LoVo (cell line): ENCODE measurements around the gene ZNF367.
A peak's percentile ranks its signal among the peaks of the same experiment; 100 is the strongest.

Experiments used
- DNase-seq: peaks from one replicate; pipeline ENCODE4 v3.0.0-alpha.2; 2016; ENCODE audit warnings: low spot score

Gene ZNF367

GRCh38 chr9:96436456-96437126 is 18.4 kb upstream of the ZNF367 start:
- DNase-seq = no peak

- DNase-seq = no peak
Observed at GRCh38 chr9:96436063-96436455, 17.9 kb upstream of the ZNF367 start.

DNA sequence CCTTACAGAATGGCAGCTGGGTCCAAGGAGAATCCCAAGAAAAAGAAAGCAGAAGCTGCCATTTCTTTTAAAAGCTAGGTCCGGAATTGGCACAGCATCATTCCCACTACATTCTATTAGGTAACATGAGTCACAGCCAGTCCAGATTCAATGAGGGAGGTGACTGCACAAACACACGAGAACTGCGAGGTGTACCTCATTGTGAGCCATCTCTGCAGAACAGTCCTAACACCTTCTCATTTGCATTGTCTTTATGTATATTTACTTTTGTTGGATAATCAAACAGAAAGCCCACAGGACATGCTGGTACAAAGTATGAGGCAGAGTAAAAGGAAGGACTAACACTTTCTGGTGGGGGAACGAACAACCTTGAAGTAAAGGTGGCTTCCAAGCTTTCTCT is 17.2 kb upstream of the ZNF367 start:
- DNase-seq = no peak

GRCh38 chr9:96430377-96430776 is 12.2 kb upstream of the ZNF367 start:
- no peak for DNase-seq

GRCh38 chr9:96429732-96430131 is 11.6 kb upstream of the ZNF367 start:
- no peak for DNase-seq

GRCh38 chr9:96425500-96426169 is 7.5 kb upstream of the ZNF367 start:
- DNase-seq = no peak

DNA sequence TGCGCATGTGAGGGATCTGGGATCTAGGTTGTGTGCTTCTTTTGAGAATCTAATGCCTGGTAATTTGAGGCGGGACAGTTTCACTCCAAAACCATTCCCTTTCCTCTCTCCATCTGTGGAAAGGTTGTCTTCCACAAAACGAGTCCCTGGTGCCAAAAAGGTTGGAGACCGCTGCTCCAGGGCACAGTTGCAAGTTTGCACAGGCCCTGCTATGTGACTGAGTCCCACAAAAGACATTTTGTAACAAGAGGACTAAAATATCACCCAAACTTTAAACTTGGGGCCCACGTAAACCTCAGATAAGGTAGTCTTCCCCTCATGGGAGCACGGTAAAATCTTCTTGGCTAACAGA is 5.8 kb upstream of the ZNF367 start:
- no peak for DNase-seq

DNA sequence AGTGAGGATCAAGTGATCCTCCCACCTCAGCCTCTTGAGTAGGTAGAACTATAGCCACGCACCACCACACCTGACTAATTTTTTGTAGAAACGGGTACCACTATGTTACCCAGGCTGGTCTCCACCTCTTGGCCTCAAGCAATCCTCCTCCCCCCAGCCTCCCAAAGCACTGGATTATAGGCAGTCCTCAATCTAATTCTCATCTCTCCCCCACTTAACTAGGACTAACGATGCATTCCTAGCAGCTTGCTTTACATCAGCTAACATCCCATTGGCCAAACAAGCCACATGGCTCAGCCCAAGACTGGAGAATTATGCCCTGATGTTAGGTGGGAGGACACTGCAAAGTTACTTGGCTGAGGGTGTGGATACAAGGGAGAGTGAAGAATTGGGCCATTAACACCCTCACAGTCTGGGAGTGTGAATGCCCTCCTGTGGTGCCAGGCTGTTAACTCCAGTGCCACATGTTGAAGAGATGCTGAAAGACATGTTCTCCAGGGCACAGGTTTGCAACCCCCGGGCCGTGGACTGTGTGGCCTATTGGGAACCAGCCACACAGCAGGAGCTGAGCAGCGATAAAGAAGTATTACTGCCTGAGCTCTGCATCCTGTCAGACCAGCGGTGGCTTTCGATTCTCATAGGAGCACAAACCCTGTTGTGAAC is 5.3 kb upstream of the ZNF367 start:
- no peak for DNase-seq

GRCh38 chr9:96420468-96421219 is 2.5 kb upstream of the ZNF367 start:
- peak; percentile 87 for DNase-seq

DNA sequence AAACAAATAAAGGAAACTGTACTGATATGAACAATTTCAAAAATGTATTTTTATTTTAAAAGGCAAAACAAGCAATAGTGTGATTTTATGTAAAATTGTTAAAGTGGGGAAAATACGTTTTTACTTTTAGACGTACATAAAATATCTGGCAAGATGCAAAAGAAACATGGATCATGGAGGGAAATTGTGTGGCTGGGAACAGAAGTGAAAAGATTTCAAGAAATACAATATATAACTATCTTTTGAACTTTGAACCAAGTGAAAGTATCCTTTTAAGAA is 1.5 kb upstream of the ZNF367 start:
- DNase-seq = no peak

GRCh38 chr9:96418920-96419690 is 935 bp upstream of the ZNF367 start:
- DNase-seq = peak; percentile 56

DNA sequence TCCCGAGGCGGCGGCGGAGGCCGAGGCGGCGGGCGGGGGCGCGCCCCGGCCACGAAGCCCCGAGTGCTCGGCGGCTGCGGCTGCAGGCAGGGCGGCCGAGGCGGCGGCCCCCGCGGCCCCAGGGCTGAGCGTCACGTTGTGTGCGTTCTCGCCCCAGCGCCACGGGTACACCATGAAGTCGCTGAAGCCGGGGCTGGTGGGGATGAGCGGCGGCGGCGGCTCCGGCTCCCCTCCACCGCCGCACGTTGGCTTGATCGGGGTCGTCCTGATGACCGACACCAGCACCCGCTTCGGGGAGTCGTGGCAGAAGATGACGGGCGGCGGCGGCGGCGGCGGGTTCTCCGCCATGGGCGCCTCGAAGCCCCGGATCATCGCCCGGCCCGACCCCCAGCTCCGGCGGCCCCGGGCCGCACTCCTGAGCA is 498 bp downstream of the ZNF367 start:
- DNase-seq = no peak

GRCh38 chr9:96417051-96417586 is 1.1 kb downstream of the ZNF367 start:
- DNase-seq = peak; percentile 83

DNA sequence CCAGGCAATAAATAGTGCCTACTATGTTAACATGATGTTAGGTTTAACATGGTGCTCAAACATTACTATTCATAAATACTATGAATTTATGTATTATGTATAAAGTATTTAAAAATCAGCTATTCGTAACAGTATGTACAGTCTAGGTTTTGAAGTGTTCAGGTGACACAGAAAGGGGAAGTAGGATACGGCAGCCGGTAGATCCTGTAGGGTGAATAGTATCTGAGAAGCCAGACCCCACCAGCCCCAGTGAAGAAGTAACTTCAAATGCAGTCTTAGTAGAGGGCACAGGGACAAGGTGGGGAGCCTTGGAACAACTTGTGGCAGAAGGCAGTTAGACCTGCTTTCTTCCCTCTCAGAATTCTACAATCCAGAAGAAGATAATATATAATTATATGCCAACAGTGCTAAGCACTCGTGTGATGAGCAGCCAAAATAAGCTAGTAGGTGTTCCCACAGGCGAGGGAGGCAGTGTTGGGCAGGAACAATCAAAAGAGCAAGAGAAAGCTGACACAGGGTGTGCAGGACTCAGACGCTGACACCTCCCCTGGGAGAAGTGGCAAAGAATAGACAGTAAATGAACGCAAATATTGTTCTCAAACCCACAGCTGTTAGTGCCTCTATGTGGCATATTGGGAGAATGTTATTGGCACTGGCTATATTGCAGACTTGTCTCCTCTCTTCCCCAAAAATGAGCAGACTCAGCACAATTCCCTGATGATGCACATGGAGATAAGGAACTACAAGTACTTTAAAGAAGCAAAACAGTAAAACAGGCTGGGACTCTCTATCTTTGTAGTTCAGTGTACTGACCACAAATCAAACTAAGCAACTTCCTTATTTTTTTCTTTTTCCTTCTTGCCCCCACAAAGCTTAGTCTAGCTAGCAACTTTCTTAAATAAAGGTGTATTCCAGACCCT is 4.6 kb downstream of the ZNF367 start:
- no peak for DNase-seq

DNA sequence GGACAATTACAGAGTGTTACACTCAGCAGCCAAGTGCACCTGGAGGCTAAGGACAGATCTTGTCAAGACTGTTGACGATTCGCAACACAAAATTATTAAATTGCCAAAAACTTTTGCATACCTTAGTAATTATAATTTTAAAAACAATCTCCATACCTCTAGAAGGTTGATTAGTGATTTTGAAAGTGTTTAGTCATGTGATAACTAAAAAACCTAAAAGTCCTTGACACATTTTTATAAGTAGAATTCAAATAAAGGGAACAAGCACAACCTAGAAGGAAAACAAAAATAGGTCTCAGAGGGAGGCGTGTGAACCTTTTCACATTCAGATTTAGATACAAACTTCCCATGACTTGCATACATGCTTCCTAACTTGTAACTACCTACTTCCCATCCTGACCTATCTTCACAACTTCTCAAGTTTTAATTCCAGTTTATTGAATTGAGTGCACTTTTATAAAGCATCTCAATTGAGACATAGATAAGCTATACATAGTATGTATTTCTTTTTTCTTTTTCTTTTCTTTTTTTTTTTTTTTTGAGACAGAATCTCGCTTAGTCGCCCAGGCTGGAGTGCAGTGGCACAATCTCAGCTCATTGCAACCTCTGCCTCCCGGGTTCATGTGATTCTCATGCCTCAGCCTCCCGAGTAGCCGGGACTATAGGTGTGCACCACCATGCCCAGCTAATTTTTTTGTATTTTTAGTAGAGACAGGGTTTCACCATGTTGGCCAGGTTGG is 5.8 kb downstream of the ZNF367 start:
- no peak for DNase-seq

DNA sequence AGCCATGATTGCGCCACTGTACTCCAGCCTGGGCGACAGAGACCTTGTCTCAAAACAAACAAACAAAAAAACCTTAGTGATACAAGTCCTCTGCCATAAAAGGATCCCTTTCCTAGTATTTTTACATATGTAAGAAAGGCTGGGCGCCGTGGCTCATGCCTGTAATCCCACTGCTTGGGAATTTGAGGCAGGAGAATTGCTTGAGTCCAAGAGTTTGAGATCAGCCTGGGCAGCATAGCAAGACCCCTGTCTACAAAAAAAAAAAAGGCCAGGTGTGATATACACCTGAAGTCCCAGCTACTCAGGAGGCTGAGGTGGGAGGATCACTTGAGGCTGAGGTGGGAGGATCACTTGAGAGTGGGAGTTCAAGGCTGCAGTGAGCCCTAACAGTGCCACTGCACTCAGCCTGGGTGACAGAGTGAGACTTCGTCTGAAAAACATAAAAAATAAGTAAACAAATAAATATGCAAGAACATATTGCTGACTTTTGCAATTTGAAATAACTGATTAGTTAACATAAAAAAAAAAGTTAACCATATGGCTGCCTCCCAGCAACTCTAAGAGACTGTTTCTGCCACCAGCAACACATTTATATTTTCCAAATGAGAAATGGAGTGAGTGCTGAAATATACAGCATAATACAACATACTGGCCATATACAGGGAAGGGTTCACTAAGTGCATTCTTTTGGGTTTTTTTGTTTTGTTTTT is 6.9 kb downstream of the ZNF367 start:
- no peak for DNase-seq

DNA sequence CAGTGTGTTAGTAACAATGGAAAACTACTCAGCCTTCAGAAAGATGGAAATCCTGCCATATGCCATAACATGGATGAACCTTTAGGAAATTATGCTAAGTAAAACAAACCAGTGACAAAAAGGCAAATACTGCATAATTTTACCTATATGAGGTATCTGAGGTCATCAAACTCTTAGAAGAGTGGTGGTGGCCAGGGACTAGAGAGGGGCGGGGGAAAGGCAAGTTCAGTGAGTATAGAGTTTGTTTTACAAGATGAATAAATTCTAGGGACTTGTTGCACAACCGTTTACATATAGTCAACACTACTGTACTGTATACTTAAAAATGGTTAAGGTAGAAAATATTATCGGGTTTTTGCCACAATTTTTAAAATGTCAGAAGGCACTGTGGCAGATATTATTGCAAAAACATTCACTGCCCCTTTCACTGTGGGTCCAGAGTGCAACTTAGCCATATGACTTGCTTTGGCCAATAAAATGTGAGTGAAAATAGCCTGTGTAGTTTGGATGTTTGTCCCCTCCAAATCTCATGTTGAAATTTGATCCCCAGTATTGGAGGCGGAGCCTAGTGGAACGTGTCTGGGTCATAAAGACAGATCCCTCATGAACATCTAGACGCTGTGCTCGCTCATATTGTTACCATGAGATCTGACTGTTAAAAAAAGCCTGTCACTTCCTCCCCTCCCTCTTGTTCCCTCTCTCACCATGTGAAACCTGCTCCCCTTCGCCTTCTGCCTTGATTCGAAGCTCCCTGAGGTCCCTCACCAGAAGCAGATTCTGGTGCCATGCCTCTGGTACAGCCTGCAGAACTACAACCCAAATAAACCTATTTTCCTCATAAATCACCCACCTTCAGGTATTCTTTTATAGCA is 9.5 kb downstream of the ZNF367 start:
- no peak for DNase-seq

DNA sequence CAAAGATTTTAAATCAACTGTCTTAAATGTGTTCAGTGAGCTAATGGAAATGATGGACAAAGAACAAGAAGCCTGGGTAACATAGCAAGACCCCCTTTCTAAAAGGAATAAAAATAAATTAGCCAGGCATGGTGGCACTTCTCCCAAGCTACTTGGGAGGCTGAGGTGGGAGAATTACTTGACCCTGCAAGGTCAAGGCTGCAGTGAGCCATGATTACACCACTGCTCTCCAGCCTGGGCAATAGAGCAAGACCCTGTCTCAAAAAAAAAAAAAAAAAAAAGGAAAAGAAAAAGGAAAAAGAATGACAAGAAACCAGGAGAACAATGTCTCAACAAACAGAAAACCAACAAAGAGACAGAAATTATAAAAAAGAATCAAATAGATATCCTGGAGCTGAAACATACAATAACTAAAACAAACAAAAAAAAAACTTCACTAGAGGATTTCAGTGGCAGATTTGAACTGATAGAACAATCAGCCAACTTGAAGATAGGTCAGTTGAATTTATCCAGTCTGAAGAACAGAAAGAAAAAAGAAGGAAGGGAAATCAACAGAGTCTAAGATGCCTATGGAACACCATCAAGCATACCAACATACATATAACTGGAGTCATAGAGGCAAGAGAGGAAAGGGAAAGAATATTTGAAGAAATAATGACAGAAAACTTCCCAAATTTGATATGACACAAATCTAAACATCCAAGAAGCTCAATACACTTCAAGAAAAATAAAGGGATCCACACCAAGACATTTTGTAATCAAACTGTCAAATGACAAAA is 17.8 kb downstream of the ZNF367 start:
- no peak for DNase-seq
